Transverse colon (tissue), 4 donors: ENCODE measurements around the gene ATCAY.

Source experiments
- CTCF ChIP-seq, 5 experiments: fragments of 200-600 bp in 3 of 5; fragments of 450-650 bp in 2 of 5; sonication (generic) in 3 of 5; IDR thresholded peaks; 1 replicate in 2 of 5; 2 replicates in 3 of 5; pipeline ENCODE4 v1.5.1; 2016 to 2017; ENCODE audit warnings: antibody characterized with exemption in 5 of 5, inconsistent platforms in 3 of 5, mild to moderate bottlenecking in 2 of 5, moderate library complexity in 1 of 5
- EP300 ChIP-seq: sonication (generic); formaldehyde crosslinking; IDR thresholded peaks from one replicate; pipeline ENCODE4 v1.6.1; 2017; ENCODE audit warnings: antibody characterized with exemption, low read depth
- POLR2A ChIP-seq: fragments of 450-650 bp; IDR thresholded peaks from one replicate; pipeline ENCODE4 v1.6.1; 2016; ENCODE audit warnings: antibody characterized with exemption, mild to moderate bottlenecking, moderate library complexity
- POLR2AphosphoS5 ChIP-seq, 3 donors: sonication (generic); formaldehyde crosslinking; IDR thresholded peaks; one replicate each; pipeline ENCODE4 v1.6.1; 2016; ENCODE audit warnings: antibody characterized with exemption in 3 of 3

DNA sequence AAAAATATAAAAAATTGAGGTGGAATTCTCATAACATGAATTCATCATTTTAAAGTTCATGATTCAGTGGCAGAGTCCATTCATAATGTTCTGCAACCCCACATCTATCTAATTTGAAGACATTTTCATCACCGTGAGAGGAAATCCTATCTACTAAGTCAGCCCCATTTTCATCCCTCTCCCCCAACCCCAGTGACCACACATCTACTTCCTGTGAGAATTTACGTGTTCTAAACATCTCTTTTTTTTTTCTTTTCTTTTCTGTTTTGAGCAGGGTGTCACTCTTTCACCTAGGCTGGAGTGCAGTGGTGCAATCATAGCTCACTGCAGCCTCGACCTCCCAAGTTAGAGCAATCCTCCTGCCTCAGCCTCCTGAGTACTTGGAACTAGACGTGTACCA, 17.5 kb downstream of the ATCAY start:
- TF ChIP-seq CTCF (IDR thresholded peaks at IDR 0.05) (no peak), EP300 (no peak), POLR2A (no peak), POLR2AphosphoS5 (IDR thresholded peaks at IDR 0.05) (no peak)
